Upper lobe of left lung (tissue), 6 donors: ENCODE data around the gene FXYD6. TPM values are rescaled to one million over a fixed set of nuclear protein-coding genes. Genes with fewer than 3 reads are reported as not detected.

Source experiments
- ATAC-seq, 2 donors: fragments of 200-7000 bp; cut with Tn5 transposase; one replicate each; pipeline ENCODE4 v1.9.1; 2022; ENCODE audit warnings: mild to moderate bottlenecking in 2 of 2, moderate library complexity in 2 of 2; ENCODE audit not compliant: low FRiP score in 2 of 2
- DNase-seq, 2 donors: peaks; one replicate each; pipeline ENCODE4 v3.0.0-alpha.2; 2019 to 2020
- H3K27ac ChIP-seq, 4 donors: fragments of 200-600 bp; sonication (generic); one replicate each; pipeline ENCODE4 v1.5.1; 2016 to 2019
- H3K27me3 ChIP-seq, 4 donors: fragments of 200-600 bp; sonication (generic); one replicate each; pipeline ENCODE4 v1.5.1; 2017 to 2019
- H3K36me3 ChIP-seq, 4 donors: fragments of 200-600 bp; sonication (generic); one replicate each; pipeline ENCODE4 v1.5.1; 2016 to 2019
- H3K4me1 ChIP-seq, 4 donors: fragments of 200-600 bp; sonication (generic); one replicate each; pipeline ENCODE4 v1.5.1; 2018 to 2019
- H3K4me3 ChIP-seq, 4 donors: fragments of 200-600 bp; sonication (generic); one replicate each; pipeline ENCODE4 v1.5.1; 2017 to 2019; ENCODE audit warnings: mild to moderate bottlenecking in 2 of 4, moderate library complexity in 1 of 4
- H3K9me3 ChIP-seq, 4 donors: fragments of 200-600 bp; sonication (generic); one replicate each; pipeline ENCODE4 v1.5.1; 2018 to 2019
- EP300 ChIP-seq, 4 donors: sonication (generic); formaldehyde crosslinking; IDR thresholded peaks; one replicate each; pipeline ENCODE4 v1.5.1; 2017; ENCODE audit warnings: antibody characterized with exemption in 4 of 4, control low read depth in 2 of 4
- POLR2A ChIP-seq, 4 donors: fragments of 450-650 bp; IDR thresholded peaks; one replicate each; pipeline ENCODE4 v1.5.1; 2016 to 2017; ENCODE audit warnings: antibody characterized with exemption in 4 of 4, mild to moderate bottlenecking in 2 of 4
- POLR2AphosphoS5 ChIP-seq, 2 donors: sonication (generic); formaldehyde crosslinking; IDR thresholded peaks; one replicate each; pipeline ENCODE4 v1.5.1; 2017; ENCODE audit warnings: antibody characterized with exemption in 2 of 2
- WGBS, 2 donors: methylation state at CpG; one replicate each; pipeline ENCODE4 v1.1.5; 2017 to 2018; 5-methylcytosine and 5-hydroxymethylcytosine counted together
- total RNA-seq, 6 donors: library from RNA; depleted of rRNA in 4 of 6; stranded (reverse); fragments of >200 nt in 4 of 6; gene quantifications; one replicate each; pipeline versions ENCODE4 v1.1.0 to v1.2.1, GENCODE V29; 2016 to 2021
- TF ChIP-seq, protein P1 (sequence below), 6 experiments: fragments of 450-650 bp in 4 of 6; fragments of 200-600 bp in 2 of 6; sonication (generic) in 2 of 6; IDR thresholded peaks; one replicate each; pipeline ENCODE4 v1.5.1; 2016 to 2019; ENCODE audit warnings: antibody characterized with exemption in 6 of 6
- donor health status: DM: no; HTN: no; CAD: no; lungs with moderate emphysema.
- donor health status: DM: no; HTN: yes; CAD: no; lungs with severe emphysema.

Gene FXYD6
- total RNA-seq, 6 donors from 2014 or later: 16.2 to 61.4 (median 33.8) TPM

DNA sequence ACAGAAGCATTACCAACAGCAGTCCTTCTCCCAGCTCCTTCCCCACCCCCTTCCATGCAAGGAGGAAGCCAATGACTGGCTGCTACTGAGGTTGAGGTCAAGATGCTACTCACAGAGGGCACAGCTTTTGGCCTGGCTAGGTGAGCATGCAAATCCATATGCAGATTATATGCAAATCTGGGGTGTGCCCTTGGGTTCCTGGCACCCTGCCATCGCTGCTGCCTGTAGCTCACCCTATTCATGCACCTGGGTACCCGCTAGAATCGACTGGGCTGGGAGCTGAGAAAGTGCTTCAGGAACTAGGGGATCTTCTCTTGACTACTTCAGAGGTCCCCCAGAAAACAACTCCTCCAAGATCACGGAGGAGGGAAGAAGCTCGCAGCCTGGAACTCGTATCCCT is 83.5 kb downstream of the FXYD6 start:
- no peaks in the 10 kb centered on the region for H3K9me3 ChIP-seq
- no peak for DNase-seq
- H3K27me3 ChIP-seq: peaks cover 0 to 32% (median 17%) of the 10 kb centered on the region in 4 donors
- no peak overlapping the region for H3K27ac ChIP-seq
- TF ChIP-seq POLR2AphosphoS5 (IDR thresholded peaks at IDR 0.05) (no peak), POLR2A (IDR thresholded peaks at IDR 0.05) (no peak), EP300 (IDR thresholded peaks at IDR 0.05) (no peak)
- TF ChIP-seq, protein P1, sequence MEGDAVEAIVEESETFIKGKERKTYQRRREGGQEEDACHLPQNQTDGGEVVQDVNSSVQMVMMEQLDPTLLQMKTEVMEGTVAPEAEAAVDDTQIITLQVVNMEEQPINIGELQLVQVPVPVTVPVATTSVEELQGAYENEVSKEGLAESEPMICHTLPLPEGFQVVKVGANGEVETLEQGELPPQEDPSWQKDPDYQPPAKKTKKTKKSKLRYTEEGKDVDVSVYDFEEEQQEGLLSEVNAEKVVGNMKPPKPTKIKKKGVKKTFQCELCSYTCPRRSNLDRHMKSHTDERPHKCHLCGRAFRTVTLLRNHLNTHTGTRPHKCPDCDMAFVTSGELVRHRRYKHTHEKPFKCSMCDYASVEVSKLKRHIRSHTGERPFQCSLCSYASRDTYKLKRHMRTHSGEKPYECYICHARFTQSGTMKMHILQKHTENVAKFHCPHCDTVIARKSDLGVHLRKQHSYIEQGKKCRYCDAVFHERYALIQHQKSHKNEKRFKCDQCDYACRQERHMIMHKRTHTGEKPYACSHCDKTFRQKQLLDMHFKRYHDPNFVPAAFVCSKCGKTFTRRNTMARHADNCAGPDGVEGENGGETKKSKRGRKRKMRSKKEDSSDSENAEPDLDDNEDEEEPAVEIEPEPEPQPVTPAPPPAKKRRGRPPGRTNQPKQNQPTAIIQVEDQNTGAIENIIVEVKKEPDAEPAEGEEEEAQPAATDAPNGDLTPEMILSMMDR (IDR thresholded peaks at IDR 0.05): no peak
- no peak overlapping the region for H3K4me3 ChIP-seq
- ATAC-seq: no peak
- WGBS, 2 donors: 85 to 89% methylated on average over 6 of the region's 6 CpGs
- peaks cover 14 to 21% (median 21%) of the 10 kb centered on the region in 4 donors for H3K4me1 ChIP-seq
- no peaks in the 10 kb centered on the region for H3K36me3 ChIP-seq

DNA sequence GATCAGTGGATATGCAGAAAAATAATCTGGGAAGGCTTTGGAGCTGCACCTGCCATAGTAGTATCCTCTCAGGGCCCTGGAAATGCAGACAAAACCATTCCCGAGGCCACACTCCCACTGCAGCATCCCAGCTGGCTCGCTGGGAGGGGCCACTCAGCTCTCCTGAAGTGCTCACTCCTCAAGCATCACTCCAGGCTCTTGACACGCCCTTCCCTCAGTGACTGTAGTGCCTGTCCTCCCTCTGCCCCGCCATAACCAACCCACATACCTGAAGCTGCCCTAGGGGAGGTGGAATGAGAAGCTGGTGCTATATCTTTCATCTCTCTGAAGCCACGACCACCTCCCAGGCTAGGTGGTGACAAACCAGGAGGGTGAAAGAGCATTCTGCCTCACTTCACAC is 84.2 kb downstream of the FXYD6 start:
- 74 to 75% methylated on average over 4 to 5 of the region's 5 CpGs for WGBS, 2 donors
- no peak overlapping the region for H3K4me3 ChIP-seq
- no peaks in the 10 kb centered on the region for H3K36me3 ChIP-seq
- ATAC-seq (peak; percentile 14 to 72), DNase-seq (peak in 1 of 2 donors; percentile 74)
- H3K27ac ChIP-seq: no peak overlapping the region
- H3K27me3 ChIP-seq: peaks cover 0 to 28% (median 17%) of the 10 kb centered on the region in 4 donors
- H3K9me3 ChIP-seq: no peaks in the 10 kb centered on the region
- TF ChIP-seq, protein P1 (IDR thresholded peaks at IDR 0.05): no peak
- TF ChIP-seq POLR2AphosphoS5 (IDR thresholded peaks at IDR 0.05) (no peak), POLR2A (IDR thresholded peaks at IDR 0.05) (no peak), EP300 (IDR thresholded peaks at IDR 0.05) (no peak)
- H3K4me1 ChIP-seq: peaks cover 14 to 20% (median 19%) of the 10 kb centered on the region in 4 donors

DNA sequence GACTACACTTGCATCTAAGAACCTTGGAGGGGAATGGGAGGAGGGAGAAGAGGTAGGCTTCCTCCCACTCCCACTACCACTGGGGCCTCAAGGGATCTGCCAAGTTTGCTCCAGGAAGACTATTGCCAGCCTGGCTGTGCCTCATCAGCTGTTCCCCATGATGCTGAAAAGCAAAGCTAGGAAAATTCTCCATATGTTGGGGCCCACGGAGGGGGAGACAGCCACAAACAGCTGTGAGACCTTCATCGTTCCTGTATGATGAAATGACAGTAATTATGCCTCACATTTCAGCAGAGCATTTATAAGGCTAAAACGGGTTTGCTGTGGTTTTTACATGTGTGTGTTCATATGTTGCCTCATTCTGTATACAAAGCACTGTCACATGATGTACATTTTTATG is 86.2 kb downstream of the FXYD6 start:
- DNase-seq (no peak), ATAC-seq (no peak)
- 50 to 81% methylated on average over 3 of the region's 3 CpGs for WGBS, 2 donors
- TF ChIP-seq POLR2A (IDR thresholded peaks at IDR 0.05) (no peak), POLR2AphosphoS5 (IDR thresholded peaks at IDR 0.05) (no peak)
- Histone ChIP-seq H3K27me3 (peaks cover 0 to 8% (median 4%) of the 10 kb centered on the region in 4 donors), H3K9me3 (no peaks in the 10 kb centered on the region), H3K4me1 (peaks cover 0 to under 1% (median 0%) of the 10 kb centered on the region in 4 donors), H3K27ac (no peak overlapping the region), H3K36me3 (no peaks in the 10 kb centered on the region), H3K4me3 (no peak overlapping the region)

DNA sequence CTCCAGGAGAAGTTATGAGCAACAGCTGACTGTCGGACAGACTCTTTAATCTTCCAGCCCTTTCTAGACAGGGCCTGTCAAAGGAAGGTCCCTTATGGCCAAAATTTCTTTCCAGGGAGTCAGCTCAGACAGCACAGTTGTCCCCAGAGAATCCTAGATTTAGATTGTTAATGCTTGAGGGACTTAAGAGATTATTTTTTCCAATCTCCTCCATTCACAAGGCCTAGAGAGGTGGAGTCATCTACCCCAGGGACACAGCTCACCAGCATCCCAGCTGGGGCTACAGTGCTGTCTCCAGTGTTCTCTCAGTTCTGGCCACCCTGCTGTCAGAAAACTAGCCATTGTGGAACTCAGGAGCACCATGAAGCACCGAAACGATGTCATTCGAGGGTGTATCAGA is 87.2 kb downstream of the FXYD6 start:
- no peak overlapping the region for H3K4me3 ChIP-seq
- ATAC-seq (no peak), DNase-seq (no peak)
- H3K9me3 ChIP-seq: no peaks in the 10 kb centered on the region
- TF ChIP-seq POLR2AphosphoS5 (IDR thresholded peaks at IDR 0.05) (no peak), EP300 (IDR thresholded peaks at IDR 0.05) (no peak), POLR2A (IDR thresholded peaks at IDR 0.05) (no peak)
- TF ChIP-seq, protein P1 (IDR thresholded peaks at IDR 0.05): no peak
- H3K27me3 ChIP-seq: no peaks in the 10 kb centered on the region
- H3K4me1 ChIP-seq: no peaks in the 10 kb centered on the region
- WGBS, 2 donors: 80 to 86% methylated on average over 4 of the region's 4 CpGs
- H3K27ac ChIP-seq: no peak overlapping the region
- no peaks in the 10 kb centered on the region for H3K36me3 ChIP-seq

Other genes with a start within 250 kb of the FXYD6 start
- gene DSCAML1, start 79.4 kb downstream of the FXYD6 start, total RNA-seq: 1 to 10 TPM in 3 of 6 donors, under 1 TPM in 3; 0.30 to 3.1 (median 1.3) TPM
- gene FXYD2, start 51.9 kb downstream of the FXYD6 start, total RNA-seq: 1 to 10 TPM in 4 of 6 donors, under 1 TPM in 2; 0.15 to 4.5 (median 2.4) TPM
- gene TMPRSS13, start 52.7 kb upstream of the FXYD6 start, total RNA-seq: 10 to 100 TPM in 2 of 6 donors, 1 to 10 TPM in 4; 4.6 to 26.2 (median 6.1) TPM
- gene IL10RA, start 109.7 kb upstream of the FXYD6 start, total RNA-seq: 100 to 1,000 TPM in 1 of 6 donors, 10 to 100 TPM in 5; 30.7 to 139 (median 46.1) TPM
- 10 to 100 TPM in 1 of 6 donors, 1 to 10 TPM in 5; 1.6 to 14.3 (median 3.1) TPM for gene TMPRSS4, start 200.4 kb upstream of the FXYD6 start, total RNA-seq
- gene SMIM35, start 210.3 kb upstream of the FXYD6 start, total RNA-seq: not detected